Measurements from ENCODE around the gene CACNA2D2.

DNA sequence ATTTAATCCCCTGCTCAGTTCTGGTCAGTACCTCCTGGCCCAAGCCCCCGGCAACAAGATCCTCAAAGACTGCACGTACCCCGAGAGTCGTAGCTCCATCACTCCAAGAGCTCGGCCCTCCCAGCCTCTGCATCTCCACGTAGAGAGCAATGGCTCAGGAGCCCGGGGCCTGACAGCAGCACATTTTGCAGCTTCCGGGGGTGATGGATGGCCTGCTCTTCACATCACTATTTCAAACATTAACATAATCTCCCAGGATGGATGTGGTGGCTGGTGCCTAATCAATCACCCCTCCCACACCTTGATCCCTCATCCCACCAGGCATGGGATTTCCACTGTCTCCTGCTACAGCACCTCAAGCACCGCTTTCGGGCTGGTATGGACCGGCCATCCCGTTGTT lies 28.1 kb downstream of the CACNA2D2 start:
- TF ChIP-seq, protein P1, sequence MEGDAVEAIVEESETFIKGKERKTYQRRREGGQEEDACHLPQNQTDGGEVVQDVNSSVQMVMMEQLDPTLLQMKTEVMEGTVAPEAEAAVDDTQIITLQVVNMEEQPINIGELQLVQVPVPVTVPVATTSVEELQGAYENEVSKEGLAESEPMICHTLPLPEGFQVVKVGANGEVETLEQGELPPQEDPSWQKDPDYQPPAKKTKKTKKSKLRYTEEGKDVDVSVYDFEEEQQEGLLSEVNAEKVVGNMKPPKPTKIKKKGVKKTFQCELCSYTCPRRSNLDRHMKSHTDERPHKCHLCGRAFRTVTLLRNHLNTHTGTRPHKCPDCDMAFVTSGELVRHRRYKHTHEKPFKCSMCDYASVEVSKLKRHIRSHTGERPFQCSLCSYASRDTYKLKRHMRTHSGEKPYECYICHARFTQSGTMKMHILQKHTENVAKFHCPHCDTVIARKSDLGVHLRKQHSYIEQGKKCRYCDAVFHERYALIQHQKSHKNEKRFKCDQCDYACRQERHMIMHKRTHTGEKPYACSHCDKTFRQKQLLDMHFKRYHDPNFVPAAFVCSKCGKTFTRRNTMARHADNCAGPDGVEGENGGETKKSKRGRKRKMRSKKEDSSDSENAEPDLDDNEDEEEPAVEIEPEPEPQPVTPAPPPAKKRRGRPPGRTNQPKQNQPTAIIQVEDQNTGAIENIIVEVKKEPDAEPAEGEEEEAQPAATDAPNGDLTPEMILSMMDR (IDR thresholded peaks at IDR 0.05; ENCODE audit: insufficient read depth, low read length, poor library complexity, severe bottlenecking): no peak
- TF ChIP-seq EZH2phosphoT487 (conservative IDR thresholded peaks at IDR 0.05; ENCODE audit: low read length): no peak

All from SU-DHL-6 (cell line).